Panc1 (cell line): ENCODE data around the gene SIAE. TPM values are rescaled to one million over a fixed set of nuclear protein-coding genes. Genes with fewer than 3 reads are reported as not detected.
"Not testable (repeated sequence)": the region's sequence is repeated elsewhere in the genome, so short reads cannot be mapped to it uniquely, and the experiment has no call there.

Source experiments
- ATAC-seq: fragments of 200-7000 bp; cut with Tn5 transposase; 2 replicates; pipeline ENCODE4 v1.9.1; 2020; ENCODE audit warnings: mild to moderate bottlenecking, moderate library complexity
- BruUV-seq: library from RNA; stranded (reverse); fragments of 400-500 nt; replicated peaks from 2 replicates; lab custom pipeline; 2021; lab: Mats Ljungman, UMichigan
- CTCF ChIA-PET: fragments of 300-600 bp; sonication (Branson Sonifier 250); formaldehyde crosslinking; loops from one replicate; lab custom pipeline; 2022; ENCODE audit warnings: antibody characterized with exemption; lab: Charles Lee
- POLR2A ChIA-PET: fragments of 300-600 bp; sonication (Branson Sonifier 250); formaldehyde crosslinking; loops from one replicate; lab custom pipeline; 2022; ENCODE audit warnings: antibody characterized with exemption; lab: Charles Lee
- DNase-seq: peaks from one replicate; pipeline ENCODE4 v3.0.0-alpha.2; 2010; ENCODE audit warnings: low read depth, low spot score
- H3K27ac ChIP-seq: 2 replicates; pipeline ENCODE4 v1.5.1; 2011; ENCODE audit warnings: mild to moderate bottlenecking, low read length, inconsistent platforms
- H3K27me3 ChIP-seq: fragments of 200-500 bp; sonication (Bioruptor generic); 2 replicates; pipeline ENCODE4 v1.6.0; 2014; ENCODE audit warnings: low read length, inconsistent platforms; ENCODE audit not compliant: control insufficient read depth, insufficient read depth
- H3K36me3 ChIP-seq: fragments of 200-500 bp; sonication (Bioruptor generic); 2 replicates; pipeline ENCODE4 v1.5.1; 2014; ENCODE audit warnings: inconsistent platforms, mild to moderate bottlenecking, low read length, moderate library complexity; ENCODE audit not compliant: control insufficient read depth, insufficient read depth
- H3K4me1 ChIP-seq: 2 replicates; pipeline ENCODE4 v1.5.1; 2011; ENCODE audit warnings: inconsistent platforms, mild to moderate bottlenecking, low read length, moderate library complexity; ENCODE audit not compliant: control insufficient read depth, insufficient read depth
- H3K4me3 ChIP-seq, 2 experiments: 2 replicates each; pipeline ENCODE4 v1.5.1; 2011 to 2012; ENCODE audit warnings: low read depth in 2 of 2, low read length in 2 of 2, mild to moderate bottlenecking in 2 of 2, inconsistent platforms in 1 of 2, moderate library complexity in 1 of 2
- H3K9me3 ChIP-seq: fragments of 200-500 bp; sonication (Bioruptor generic); 2 replicates; pipeline ENCODE4 v1.5.1; 2014; ENCODE audit warnings: low read depth, mild to moderate bottlenecking, inconsistent platforms, low read length, moderate library complexity; ENCODE audit not compliant: control insufficient read depth, insufficient read depth
- POLR2AphosphoS5 ChIP-seq: IDR thresholded peaks from 2 replicates; pipeline ENCODE4 v1.6.1; 2012; ENCODE audit warnings: mild to moderate bottlenecking, low read depth, low read length, moderate library complexity
- SIN3A ChIP-seq: IDR thresholded peaks from 2 replicates; pipeline ENCODE4 v1.6.1; 2012; ENCODE audit warnings: low read depth, mild to moderate bottlenecking, low read length, moderate library complexity, borderline replicate concordance; ENCODE audit not compliant: insufficient read depth
- TCF7L2 ChIP-seq: IDR thresholded peaks from 2 replicates; pipeline ENCODE4 v1.6.1; 2011; ENCODE audit warnings: mild to moderate bottlenecking, low read depth, low read length, inconsistent platforms
- in situ Hi-C: cut with HindIII; loops from 2 replicates; pipeline ENCODE4 v1.10.0; 2016; ENCODE audit warnings: low sequenced_read_pairs, low pct_unique_long_range_greater_than_20kb
- intact Hi-C: fragments of 100-400 bp; cut with micrococcal nuclease; formaldehyde crosslinking; loops from one replicate; pipeline ENCODE4 v1.10.0; 2022; ENCODE audit not compliant: unreplicated experiment
- total RNA-seq: library from RNA; stranded (reverse); gene quantifications from one replicate; pipeline ENCODE4 v1.2.1, GENCODE V29; 2021; ENCODE audit not compliant: unreplicated experiment
- TF ChIP-seq, protein P1 (sequence below), 2 experiments: IDR thresholded peaks; 2 replicates each; pipeline ENCODE4 v1.6.1; 2011 to 2012; ENCODE audit warnings: low read depth in 2 of 2, control low read depth in 1 of 2, low read length in 1 of 2, mild to moderate bottlenecking in 1 of 2, moderate library complexity in 1 of 2; ENCODE audit not compliant: insufficient read depth in 1 of 2
- TF ChIP-seq, protein P2 (sequence below): fragments of 450-650 bp; IDR thresholded peaks from 2 replicates; pipeline ENCODE4 v1.5.1; 2017; ENCODE audit warnings: mild to moderate bottlenecking

The SIAE gene
- total RNA-seq, 1 experiment from 2014 or later = 14.9 TPM

DNA sequence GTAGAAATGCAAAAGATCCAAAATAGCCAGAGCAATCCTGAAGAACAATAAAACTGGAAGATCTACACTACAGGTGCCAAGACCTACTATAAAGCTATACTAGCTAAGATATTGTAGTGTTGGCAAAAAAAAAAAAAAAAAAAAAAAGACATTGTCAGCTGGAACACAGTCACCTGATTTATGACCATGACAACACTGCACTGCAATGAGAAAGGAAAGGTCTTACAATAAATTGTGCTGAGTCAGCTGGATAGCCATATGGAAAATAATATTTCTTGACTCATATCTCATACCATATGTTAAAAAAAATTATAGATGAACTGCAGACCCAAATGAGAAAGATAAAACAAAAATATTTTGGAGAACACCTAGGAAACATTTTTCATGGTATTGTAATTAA lies 65.4 kb downstream of the SIAE start:
- intact Hi-C loops = no loop called here
- TF ChIP-seq, protein P1, sequence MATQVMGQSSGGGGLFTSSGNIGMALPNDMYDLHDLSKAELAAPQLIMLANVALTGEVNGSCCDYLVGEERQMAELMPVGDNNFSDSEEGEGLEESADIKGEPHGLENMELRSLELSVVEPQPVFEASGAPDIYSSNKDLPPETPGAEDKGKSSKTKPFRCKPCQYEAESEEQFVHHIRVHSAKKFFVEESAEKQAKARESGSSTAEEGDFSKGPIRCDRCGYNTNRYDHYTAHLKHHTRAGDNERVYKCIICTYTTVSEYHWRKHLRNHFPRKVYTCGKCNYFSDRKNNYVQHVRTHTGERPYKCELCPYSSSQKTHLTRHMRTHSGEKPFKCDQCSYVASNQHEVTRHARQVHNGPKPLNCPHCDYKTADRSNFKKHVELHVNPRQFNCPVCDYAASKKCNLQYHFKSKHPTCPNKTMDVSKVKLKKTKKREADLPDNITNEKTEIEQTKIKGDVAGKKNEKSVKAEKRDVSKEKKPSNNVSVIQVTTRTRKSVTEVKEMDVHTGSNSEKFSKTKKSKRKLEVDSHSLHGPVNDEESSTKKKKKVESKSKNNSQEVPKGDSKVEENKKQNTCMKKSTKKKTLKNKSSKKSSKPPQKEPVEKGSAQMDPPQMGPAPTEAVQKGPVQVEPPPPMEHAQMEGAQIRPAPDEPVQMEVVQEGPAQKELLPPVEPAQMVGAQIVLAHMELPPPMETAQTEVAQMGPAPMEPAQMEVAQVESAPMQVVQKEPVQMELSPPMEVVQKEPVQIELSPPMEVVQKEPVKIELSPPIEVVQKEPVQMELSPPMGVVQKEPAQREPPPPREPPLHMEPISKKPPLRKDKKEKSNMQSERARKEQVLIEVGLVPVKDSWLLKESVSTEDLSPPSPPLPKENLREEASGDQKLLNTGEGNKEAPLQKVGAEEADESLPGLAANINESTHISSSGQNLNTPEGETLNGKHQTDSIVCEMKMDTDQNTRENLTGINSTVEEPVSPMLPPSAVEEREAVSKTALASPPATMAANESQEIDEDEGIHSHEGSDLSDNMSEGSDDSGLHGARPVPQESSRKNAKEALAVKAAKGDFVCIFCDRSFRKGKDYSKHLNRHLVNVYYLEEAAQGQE (IDR thresholded peaks at IDR 0.05; ENCODE audit: insufficient read depth in 1 of 2, low read depth in 2 of 2, low read length in 1 of 2) = no peak
- TF ChIP-seq TCF7L2 = no peak
- no peak for TF ChIP-seq SIN3A
- TF ChIP-seq, protein P2, sequence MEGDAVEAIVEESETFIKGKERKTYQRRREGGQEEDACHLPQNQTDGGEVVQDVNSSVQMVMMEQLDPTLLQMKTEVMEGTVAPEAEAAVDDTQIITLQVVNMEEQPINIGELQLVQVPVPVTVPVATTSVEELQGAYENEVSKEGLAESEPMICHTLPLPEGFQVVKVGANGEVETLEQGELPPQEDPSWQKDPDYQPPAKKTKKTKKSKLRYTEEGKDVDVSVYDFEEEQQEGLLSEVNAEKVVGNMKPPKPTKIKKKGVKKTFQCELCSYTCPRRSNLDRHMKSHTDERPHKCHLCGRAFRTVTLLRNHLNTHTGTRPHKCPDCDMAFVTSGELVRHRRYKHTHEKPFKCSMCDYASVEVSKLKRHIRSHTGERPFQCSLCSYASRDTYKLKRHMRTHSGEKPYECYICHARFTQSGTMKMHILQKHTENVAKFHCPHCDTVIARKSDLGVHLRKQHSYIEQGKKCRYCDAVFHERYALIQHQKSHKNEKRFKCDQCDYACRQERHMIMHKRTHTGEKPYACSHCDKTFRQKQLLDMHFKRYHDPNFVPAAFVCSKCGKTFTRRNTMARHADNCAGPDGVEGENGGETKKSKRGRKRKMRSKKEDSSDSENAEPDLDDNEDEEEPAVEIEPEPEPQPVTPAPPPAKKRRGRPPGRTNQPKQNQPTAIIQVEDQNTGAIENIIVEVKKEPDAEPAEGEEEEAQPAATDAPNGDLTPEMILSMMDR = no peak
- TF ChIP-seq POLR2AphosphoS5 = no peak
- Histone ChIP-seq H3K4me3 (no peak overlapping the region), H3K36me3 (no peaks in the 10 kb centered on the region), H3K9me3 (no peaks in the 10 kb centered on the region), H3K27ac (no peak overlapping the region), H3K4me1 (no peaks in the 10 kb centered on the region), H3K27me3 (no peaks in the 10 kb centered on the region)
- in situ Hi-C loops = no loop called here
- DNase-seq = no peak
- ChIA-PET CTCF (interaction anchor here (0.6 kb wide), 1 partner anchor 10 kb away, joined by 8 read pairs; no protein-coding TSS in a partner anchor), POLR2A (no interaction called here)
- no TSS peak for BruUV-seq
- no peak for ATAC-seq

DNA sequence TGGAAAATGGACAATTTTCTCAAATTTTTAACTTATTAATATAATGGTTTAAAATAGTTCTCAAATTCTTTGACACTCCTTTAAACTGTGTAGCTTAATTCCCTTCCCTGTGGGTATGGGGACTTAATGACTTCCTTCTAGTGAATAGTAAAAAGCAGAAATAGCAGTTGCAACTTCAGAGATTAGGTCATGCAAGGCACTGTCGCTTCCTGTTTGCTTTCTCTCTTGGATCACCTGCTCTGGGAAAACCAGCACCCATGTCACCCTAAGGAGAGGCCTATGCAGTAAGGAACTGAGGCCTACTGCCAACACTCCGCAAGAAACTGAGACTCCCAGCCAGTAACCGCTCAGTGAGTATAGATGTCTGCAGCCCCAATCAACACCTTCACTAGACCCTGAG lies 67.8 kb downstream of the SIAE start:
- in situ Hi-C loops (no loop called here), intact Hi-C loops (no loop called here)
- no peak overlapping the region for H3K4me3 ChIP-seq
- POLR2A ChIA-PET = no interaction called here
- no peaks in the 10 kb centered on the region for H3K4me1 ChIP-seq
- CTCF ChIA-PET = no interaction called here
- no peaks in the 10 kb centered on the region for H3K9me3 ChIP-seq
- no peak overlapping the region for H3K27ac ChIP-seq
- no peak for ATAC-seq
- H3K27me3 ChIP-seq = no peaks in the 10 kb centered on the region
- no peaks in the 10 kb centered on the region for H3K36me3 ChIP-seq
- BruUV-seq = no TSS peak
- DNase-seq = no peak
- TF ChIP-seq POLR2AphosphoS5 = no peak
- no peak for TF ChIP-seq TCF7L2
- TF ChIP-seq SIN3A = no peak
- TF ChIP-seq, protein P2 = no peak
- TF ChIP-seq, protein P1 (IDR thresholded peaks at IDR 0.05; ENCODE audit: insufficient read depth in 1 of 2, low read depth in 2 of 2, low read length in 1 of 2) = no peak

DNA sequence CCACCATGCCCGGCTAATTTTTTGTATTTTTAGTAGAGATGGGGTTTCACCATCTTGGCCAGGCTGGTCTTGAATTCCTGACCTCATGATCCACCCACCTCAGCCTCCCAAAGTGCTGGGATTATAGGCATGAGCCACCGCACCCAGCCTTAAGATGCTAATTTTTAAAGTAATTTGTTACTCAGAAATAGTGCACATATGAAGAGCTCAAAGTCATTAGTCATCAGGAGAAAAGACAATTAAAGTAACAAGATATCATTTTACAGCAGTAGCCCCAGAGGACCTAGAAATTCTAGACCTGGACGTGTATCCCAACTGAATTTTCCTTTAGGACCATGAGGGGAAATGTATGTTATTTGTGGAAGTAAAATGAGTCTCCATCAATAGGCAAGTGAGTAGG lies 70.8 kb downstream of the SIAE start:
- POLR2A ChIA-PET = not testable (repeated sequence)

More for the DNA sequence above, 70.8 kb downstream of the SIAE start:
- intact Hi-C loops, H3K27me3 ChIP-seq, BruUV-seq, CTCF ChIA-PET, H3K4me3 ChIP-seq, DNase-seq, H3K36me3 ChIP-seq, H3K27ac ChIP-seq, H3K4me1 ChIP-seq, H3K9me3 ChIP-seq, in situ Hi-C loops, ATAC-seq: not testable (repeated sequence)
